ENCODE data around the gene PSMG4.

GRCh38 chr6:3260772-3261517 is 2.2 kb downstream of the PSMG4 start:
- TF ChIP-seq PRPF4 (IDR thresholded peaks at IDR 0.05; ENCODE audit: insufficient read depth, low read depth, low read length, poor library complexity, severe bottlenecking) = no peak
- TF ChIP-seq TAF1 (IDR thresholded peaks at IDR 0.05; ENCODE audit: control insufficient read depth, extremely low read depth, insufficient read depth, low read length, severe bottlenecking) = no peak
- no peak for TF ChIP-seq RBM17 (IDR thresholded peaks at IDR 0.05; ENCODE audit: borderline replicate concordance, low read depth, low read length)
- TF ChIP-seq NBN (IDR thresholded peaks at IDR 0.05; ENCODE audit: low read depth) = no peak
- TF ChIP-seq ZNF699 (CRISPR knock-in tag; IDR thresholded peaks at IDR 0.05; ENCODE audit: insufficient replicate concordance) = no peak
- no peak for TF ChIP-seq MLLT1 (IDR thresholded peaks at IDR 0.05)
- TF ChIP-seq ETV6 (IDR thresholded peaks at IDR 0.05; ENCODE audit: borderline replicate concordance in 1 of 2, low read depth in 2 of 2, low read length in 1 of 2) = no peak
- no peak for TF ChIP-seq ETV6 (CRISPR knock-in tag; IDR thresholded peaks at IDR 0.05; ENCODE audit: borderline replicate concordance)
